Measurements from ENCODE around the gene SLC44A3.

SLC44A3 gene

DNA sequence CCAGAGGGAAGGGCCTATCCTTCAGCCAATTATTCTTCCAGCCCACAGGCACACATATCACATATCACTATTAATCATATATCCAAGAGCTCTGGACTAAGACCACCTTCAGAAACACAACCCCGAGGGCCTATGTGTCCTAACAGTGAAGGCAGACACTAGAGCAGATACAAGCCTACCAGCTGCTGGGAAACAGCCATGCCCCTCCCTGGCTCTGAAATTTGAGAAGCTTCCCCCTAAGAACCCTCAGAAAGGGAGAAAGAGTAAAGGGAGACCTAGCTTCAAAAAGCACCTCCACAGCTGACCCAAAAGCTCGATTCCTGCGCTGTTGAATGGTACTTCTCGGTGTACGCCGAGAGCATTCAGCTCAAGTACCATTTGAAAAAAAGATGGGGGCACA, 89.3 kb downstream of the SLC44A3 start:
- Histone ChIP-seq H3K4me3 (ENCODE audit: low read depth, low read length) (no peak overlapping the region), H2BK12ac (ENCODE audit: low read length) (no peak overlapping the region), H2AK5ac (ENCODE audit: low read length) (no peak overlapping the region), H2BK120ac (ENCODE audit: insufficient read depth, low read length, poor library complexity) (no peak overlapping the region), H3K79me2 (ENCODE audit: control insufficient read depth, insufficient read depth, low read length, poor library complexity) (peaks cover 38% of the 10 kb centered on the region), H3K36me3 (ENCODE audit: control insufficient read depth in 1 of 2, insufficient read depth in 2 of 2, low read length in 2 of 2) (peaks cover 8 to 10% of the 10 kb centered on the region in 2 experiments), H3K4ac (ENCODE audit: low read depth, low read length) (peak overlapping the region; percentile 91), H2BK5ac (ENCODE audit: low read depth, low read length, poor library complexity) (no peak overlapping the region), H4K12ac (ENCODE audit: low read depth, low read length) (no peak overlapping the region), H3K4me1 (ENCODE audit: control insufficient read depth in 1 of 2, insufficient read depth in 2 of 2, low read length in 2 of 2) (peaks cover 9 to 24% of the 10 kb centered on the region in 2 experiments), H4K8ac (ENCODE audit: low read depth, low read length) (no peak overlapping the region), H3K79me1 (ENCODE audit: low read length) (no peaks in the 10 kb centered on the region), H3K14ac (ENCODE audit: low read length) (no peak overlapping the region), H3K23ac (ENCODE audit: low read length) (no peak overlapping the region), H3K4me2 (ENCODE audit: low read length) (no peak overlapping the region), H3K27me3 (ENCODE audit: insufficient read depth, low read length) (no peaks in the 10 kb centered on the region), H4K91ac (ENCODE audit: low read depth, low read length) (no peak overlapping the region), H2AFZ (ENCODE audit: insufficient read depth, low read length, poor library complexity) (no peak overlapping the region), H3K9me3 (ENCODE audit: insufficient read depth, low read depth, low read length) (no peaks in the 10 kb centered on the region), H3K27ac (ENCODE audit: low read depth, low read length) (no peak overlapping the region), H3K9ac (ENCODE audit: low read length) (no peak overlapping the region), H3K18ac (ENCODE audit: low read length) (no peak overlapping the region)
- no CpG with 5 or more reads among the region's 6 CpGs for WGBS (ENCODE audit: extremely low coverage, insufficient coverage, insufficient read length)
- DNase-seq = no peak

DNA sequence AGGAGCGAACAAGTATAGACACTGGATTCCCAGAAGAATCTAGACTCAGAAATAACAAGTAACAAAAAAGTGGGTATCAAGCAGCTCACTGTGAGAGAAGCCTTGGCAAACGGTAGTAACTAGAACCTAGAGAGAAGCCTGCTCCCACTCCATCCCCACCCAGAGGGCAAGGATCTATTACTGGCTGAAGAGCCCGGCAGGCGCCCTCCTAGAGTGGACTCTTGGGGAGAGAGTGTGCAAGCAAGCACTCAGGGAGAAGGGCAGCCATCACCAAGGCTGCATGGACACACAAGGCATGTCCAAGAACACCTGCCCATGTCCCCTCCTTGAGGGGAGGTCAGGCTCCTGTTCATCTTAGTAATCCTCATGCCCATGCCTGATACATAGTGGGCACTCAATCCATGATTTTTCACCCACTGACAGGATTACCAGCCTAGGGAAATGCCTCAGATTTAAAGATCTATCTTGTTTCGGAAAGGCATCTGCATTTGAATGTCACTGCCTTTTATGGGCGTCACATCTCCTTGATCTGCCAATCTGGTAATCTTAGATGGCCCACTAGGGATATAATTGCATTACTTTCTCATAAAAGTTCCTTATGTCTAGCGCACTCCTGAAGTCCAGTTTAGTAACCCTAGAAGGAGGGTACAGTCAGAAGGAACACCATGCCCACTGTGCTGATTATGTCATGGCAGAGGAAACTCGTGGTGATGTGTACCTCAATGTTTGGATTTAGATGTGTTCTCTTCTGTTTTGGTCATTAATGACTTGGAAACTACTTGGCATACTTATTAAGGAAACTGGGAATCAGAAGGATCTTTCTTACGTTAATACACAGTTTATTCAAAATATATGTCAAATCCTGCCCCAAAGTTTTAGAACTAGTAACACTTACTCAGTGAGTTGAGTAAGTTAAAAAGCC, 92.4 kb downstream of the SLC44A3 start:
- Histone ChIP-seq H2BK12ac (ENCODE audit: low read length) (no peak overlapping the region), H3K36me3 (ENCODE audit: control insufficient read depth in 1 of 2, insufficient read depth in 2 of 2, low read length in 2 of 2) (peaks cover 8 to 10% of the 10 kb centered on the region in 2 experiments), H3K23ac (ENCODE audit: low read length) (peak overlapping the region; percentile 30), H3K9me3 (ENCODE audit: insufficient read depth, low read depth, low read length) (no peaks in the 10 kb centered on the region), H2BK120ac (ENCODE audit: insufficient read depth, low read length, poor library complexity) (no peak overlapping the region), H3K79me1 (ENCODE audit: low read length) (no peaks in the 10 kb centered on the region), H3K4me2 (ENCODE audit: low read length) (no peak overlapping the region), H4K8ac (ENCODE audit: low read depth, low read length) (no peak overlapping the region), H3K27ac (ENCODE audit: low read depth, low read length) (no peak overlapping the region), H3K79me2 (ENCODE audit: control insufficient read depth, insufficient read depth, low read length, poor library complexity) (peaks cover 39% of the 10 kb centered on the region), H3K4ac (ENCODE audit: low read depth, low read length) (peak overlapping the region; percentile 98), H3K14ac (ENCODE audit: low read length) (no peak overlapping the region), H3K4me3 (ENCODE audit: low read depth, low read length) (no peak overlapping the region), H2AFZ (ENCODE audit: insufficient read depth, low read length, poor library complexity) (no peak overlapping the region), H3K18ac (ENCODE audit: low read length) (no peak overlapping the region), H3K4me1 (ENCODE audit: control insufficient read depth in 1 of 2, insufficient read depth in 2 of 2, low read length in 2 of 2) (peaks cover 9 to 23% of the 10 kb centered on the region in 2 experiments), H3K27me3 (ENCODE audit: insufficient read depth, low read length) (no peaks in the 10 kb centered on the region), H2BK5ac (ENCODE audit: low read depth, low read length, poor library complexity) (no peak overlapping the region), H4K91ac (ENCODE audit: low read depth, low read length) (no peak overlapping the region), H2AK5ac (ENCODE audit: low read length) (no peak overlapping the region), H4K12ac (ENCODE audit: low read depth, low read length) (no peak overlapping the region), H3K9ac (ENCODE audit: low read length) (no peak overlapping the region)
- no CpG with 5 or more reads among the region's 9 CpGs for WGBS (ENCODE audit: extremely low coverage, insufficient coverage, insufficient read length)
- DNase-seq = no peak

DNA sequence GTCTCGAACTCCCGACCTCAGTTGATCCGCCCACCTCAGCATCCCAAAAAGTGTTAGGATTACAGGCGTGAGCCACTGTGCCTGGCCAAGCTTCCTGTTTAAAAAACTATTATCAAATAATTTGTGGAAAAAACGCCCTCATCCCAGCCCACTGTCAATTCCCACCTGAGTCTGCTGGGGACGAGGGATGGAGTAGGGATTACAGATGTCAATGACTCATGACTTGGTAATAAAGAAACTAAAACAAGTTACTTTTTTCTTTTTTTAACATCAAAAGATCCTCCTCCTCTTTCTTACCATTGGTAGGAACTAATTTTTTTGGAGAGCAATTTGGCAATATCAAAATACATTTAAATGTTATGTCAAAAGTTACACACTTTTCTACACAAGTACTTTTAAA, 97.1 kb downstream of the SLC44A3 start:
- no peak overlapping the region for H2AK5ac ChIP-seq (ENCODE audit: low read length)
- H3K23ac ChIP-seq (ENCODE audit: low read length) = no peak overlapping the region
- H2AFZ ChIP-seq (ENCODE audit: insufficient read depth, low read length, poor library complexity) = no peak overlapping the region
- H3K18ac ChIP-seq (ENCODE audit: low read length) = no peak overlapping the region
- H3K4me3 ChIP-seq (ENCODE audit: low read depth, low read length) = no peak overlapping the region
- H3K14ac ChIP-seq (ENCODE audit: low read length) = no peak overlapping the region
- no peaks in the 10 kb centered on the region for H3K79me1 ChIP-seq (ENCODE audit: low read length)
- H4K12ac ChIP-seq (ENCODE audit: low read depth, low read length) = no peak overlapping the region
- H2BK120ac ChIP-seq (ENCODE audit: insufficient read depth, low read length, poor library complexity) = no peak overlapping the region
- no peak overlapping the region for H2BK12ac ChIP-seq (ENCODE audit: low read length)
- H3K4me2 ChIP-seq (ENCODE audit: low read length) = no peak overlapping the region
- H3K27ac ChIP-seq (ENCODE audit: low read depth, low read length) = no peak overlapping the region
- H3K27me3 ChIP-seq (ENCODE audit: insufficient read depth, low read length) = no peaks in the 10 kb centered on the region
- H3K36me3 ChIP-seq (ENCODE audit: control insufficient read depth in 1 of 2, insufficient read depth in 2 of 2, low read length in 2 of 2) = peaks cover 2% of the 10 kb centered on the region in 2 experiments
- no CpG with 5 or more reads among the region's 6 CpGs for WGBS (ENCODE audit: extremely low coverage, insufficient coverage, insufficient read length)
- peaks cover 4 to 23% of the 10 kb centered on the region in 2 experiments for H3K4me1 ChIP-seq (ENCODE audit: control insufficient read depth in 1 of 2, insufficient read depth in 2 of 2, low read length in 2 of 2)
- H3K79me2 ChIP-seq (ENCODE audit: control insufficient read depth, insufficient read depth, low read length, poor library complexity) = peaks cover 38% of the 10 kb centered on the region
- no peak overlapping the region for H4K8ac ChIP-seq (ENCODE audit: low read depth, low read length)
- H3K4ac ChIP-seq (ENCODE audit: low read depth, low read length) = peak overlapping the region; percentile 76
- no peaks in the 10 kb centered on the region for H3K9me3 ChIP-seq (ENCODE audit: insufficient read depth, low read depth, low read length)
- H4K91ac ChIP-seq (ENCODE audit: low read depth, low read length) = no peak overlapping the region
- no peak for DNase-seq
- no peak overlapping the region for H2BK5ac ChIP-seq (ENCODE audit: low read depth, low read length, poor library complexity)
- no peak overlapping the region for H3K9ac ChIP-seq (ENCODE audit: low read length)

DNA sequence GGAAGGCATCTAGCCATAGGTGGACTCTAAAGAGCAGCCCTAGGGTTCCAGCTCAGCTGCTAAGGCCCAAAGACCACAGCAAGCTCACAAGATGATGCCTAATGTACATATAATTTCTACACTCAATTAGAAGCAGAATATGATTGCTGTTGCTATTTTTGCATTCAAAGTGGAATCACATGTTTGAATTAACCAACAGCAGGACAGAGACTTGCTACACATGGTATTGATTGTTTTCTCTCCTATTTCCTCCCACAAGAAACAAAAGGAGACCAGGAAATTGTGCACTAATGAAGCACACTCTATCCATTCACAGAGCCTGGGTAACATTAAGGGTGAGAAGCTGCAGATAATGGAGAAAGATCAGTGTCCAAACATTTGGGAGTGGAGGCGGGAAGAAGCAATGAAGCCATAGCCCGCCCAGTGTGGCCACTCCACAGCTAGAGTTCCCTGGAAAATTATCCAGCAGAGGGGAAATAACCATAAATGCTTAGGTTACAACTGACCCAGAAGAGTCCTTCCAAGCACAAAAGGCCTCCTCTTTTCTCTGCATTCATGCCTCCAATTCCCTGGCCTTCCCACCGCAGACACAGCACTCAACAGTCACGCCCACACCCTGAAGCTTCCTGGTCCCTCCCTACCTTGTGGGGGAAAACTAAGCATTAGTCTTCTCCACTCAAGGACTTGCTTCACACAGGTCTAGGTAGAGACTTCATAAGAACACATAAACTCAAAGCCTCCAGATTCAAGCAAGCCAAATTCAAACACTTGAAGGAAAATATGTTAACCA, 99.3 kb downstream of the SLC44A3 start:
- Histone ChIP-seq H3K4me1 (ENCODE audit: control insufficient read depth in 1 of 2, insufficient read depth in 2 of 2, low read length in 2 of 2) (peaks cover 9 to 24% of the 10 kb centered on the region in 2 experiments), H2BK5ac (ENCODE audit: low read depth, low read length, poor library complexity) (no peak overlapping the region), H3K27me3 (ENCODE audit: insufficient read depth, low read length) (no peaks in the 10 kb centered on the region), H3K36me3 (ENCODE audit: control insufficient read depth in 1 of 2, insufficient read depth in 2 of 2, low read length in 2 of 2) (peaks cover 0 to 6% of the 10 kb centered on the region in 2 experiments), H3K79me1 (ENCODE audit: low read length) (no peaks in the 10 kb centered on the region), H4K8ac (ENCODE audit: low read depth, low read length) (no peak overlapping the region), H3K27ac (ENCODE audit: low read depth, low read length) (no peak overlapping the region), H3K9ac (ENCODE audit: low read length) (no peak overlapping the region), H3K9me3 (ENCODE audit: insufficient read depth, low read depth, low read length) (no peaks in the 10 kb centered on the region), H3K4me2 (ENCODE audit: low read length) (no peak overlapping the region), H3K4ac (ENCODE audit: low read depth, low read length) (peak overlapping the region; percentile 56), H3K23ac (ENCODE audit: low read length) (no peak overlapping the region), H2BK12ac (ENCODE audit: low read length) (no peak overlapping the region), H3K14ac (ENCODE audit: low read length) (no peak overlapping the region), H2AK5ac (ENCODE audit: low read length) (no peak overlapping the region), H3K4me3 (ENCODE audit: low read depth, low read length) (no peak overlapping the region), H2AFZ (ENCODE audit: insufficient read depth, low read length, poor library complexity) (no peak overlapping the region), H4K12ac (ENCODE audit: low read depth, low read length) (no peak overlapping the region), H3K79me2 (ENCODE audit: control insufficient read depth, insufficient read depth, low read length, poor library complexity) (peaks cover 42% of the 10 kb centered on the region), H4K91ac (ENCODE audit: low read depth, low read length) (no peak overlapping the region), H2BK120ac (ENCODE audit: insufficient read depth, low read length, poor library complexity) (no peak overlapping the region), H3K18ac (ENCODE audit: low read length) (no peak overlapping the region)
- WGBS (ENCODE audit: extremely low coverage, insufficient coverage, insufficient read length) = no CpG with 5 or more reads among the region's 4 CpGs
- no peak for DNase-seq

Data from trophoblast cell (in vitro differentiated cells and primary cell).